GM12892 (cell line): ENCODE results near the gene SPTBN1.

Experiments used
- DNase-seq: peaks from one replicate; pipeline ENCODE4 v3.0.0; 2011; ENCODE audit not compliant: insufficient read length
- FAIRE-seq: peaks from 2 replicates; lab custom pipeline; 2011; peaks lifted over from hg19 to GRCh38; lab: Jason Lieb, UNC
- POLR2A ChIP-seq: IDR thresholded peaks from 2 replicates; pipeline ENCODE4 v1.6.1; 2011; ENCODE audit warnings: low read depth, low read length, control low read depth
- POLR2AphosphoS5 ChIP-seq: IDR thresholded peaks from 2 replicates; pipeline ENCODE4 v1.6.1; 2011; ENCODE audit warnings: low read depth, low read length, control low read depth
- TAF1 ChIP-seq: IDR thresholded peaks from 2 replicates; pipeline ENCODE4 v1.6.1; 2011; ENCODE audit warnings: low read depth, mild to moderate bottlenecking, control low read depth, low read length, borderline replicate concordance

SPTBN1 gene

GRCh38 chr2:54456612-54457322 is 640 bp downstream of the SPTBN1 start:
- DNase-seq (peak; percentile 39), FAIRE-seq (no peak)
- no peak for TF ChIP-seq TAF1
- TF ChIP-seq POLR2AphosphoS5 = no peak
- no peak for TF ChIP-seq POLR2A

GRCh38 chr2:54457323-54458023 is 1.3 kb downstream of the SPTBN1 start:
- DNase-seq = no peak
- FAIRE-seq = no peak
- TF ChIP-seq TAF1 (no peak), POLR2A (no peak), POLR2AphosphoS5 (no peak)

GRCh38 chr2:54459037-54459441 is 2.9 kb downstream of the SPTBN1 start:
- FAIRE-seq (no peak), DNase-seq (no peak)
- TF ChIP-seq POLR2A = no peak
- TF ChIP-seq POLR2AphosphoS5 = no peak
- no peak for TF ChIP-seq TAF1

GRCh38 chr2:54461261-54461660 is 5.1 kb downstream of the SPTBN1 start:
- TF ChIP-seq TAF1 = no peak
- no peak for TF ChIP-seq POLR2A
- TF ChIP-seq POLR2AphosphoS5 = no peak
- DNase-seq = no peak
- no peak for FAIRE-seq

GRCh38 chr2:54464341-54464740 is 8.2 kb downstream of the SPTBN1 start:
- FAIRE-seq = no peak
- DNase-seq = no peak

GRCh38 chr2:54465143-54465542 is 9.0 kb downstream of the SPTBN1 start:
- DNase-seq (no peak), FAIRE-seq (no peak)
- TF ChIP-seq POLR2AphosphoS5 (no peak), POLR2A (no peak), TAF1 (no peak)

More at GRCh38 chr2:54464341-54464740, 8.2 kb downstream of the SPTBN1 start:
- TF ChIP-seq POLR2A = no peak
- no peak for TF ChIP-seq POLR2AphosphoS5
- no peak for TF ChIP-seq TAF1

- FAIRE-seq = no peak
- no peak for DNase-seq
- no peak for TF ChIP-seq POLR2A
- TF ChIP-seq POLR2AphosphoS5 = no peak
- TF ChIP-seq TAF1 = no peak
Observed at GRCh38 chr2:54466870-54467269, 10.7 kb downstream of the SPTBN1 start.

GRCh38 chr2:54468673-54469072 is 12.5 kb downstream of the SPTBN1 start:
- FAIRE-seq (no peak), DNase-seq (no peak)
- TF ChIP-seq POLR2A (no peak), POLR2AphosphoS5 (no peak), TAF1 (no peak)

GRCh38 chr2:54469484-54470053 is 13.4 kb downstream of the SPTBN1 start:
- no peak for TF ChIP-seq TAF1
- no peak for TF ChIP-seq POLR2A
- TF ChIP-seq POLR2AphosphoS5 = no peak
- no peak for FAIRE-seq
- DNase-seq = no peak

- no peak for FAIRE-seq
- TF ChIP-seq TAF1 = no peak
- no peak for TF ChIP-seq POLR2AphosphoS5
- TF ChIP-seq POLR2A = no peak
- no peak for DNase-seq
Observed at GRCh38 chr2:54470266-54470938, 14.3 kb downstream of the SPTBN1 start.

- TF ChIP-seq TAF1 = no peak
- TF ChIP-seq POLR2AphosphoS5 = no peak
- TF ChIP-seq POLR2A = no peak
- FAIRE-seq (peak; percentile 57), DNase-seq (no peak)
Observed at GRCh38 chr2:54471221-54471711, 15.1 kb downstream of the SPTBN1 start.
